ENCODE results near the gene LEMD3. TPM values are rescaled to one million over a fixed set of nuclear protein-coding genes. Genes with fewer than 3 reads are reported as not detected.
A peak's percentile ranks its signal among the peaks of the same experiment; 100 is the strongest.

LEMD3 gene
- 42.9 TPM for total RNA-seq (ENCODE audit: insufficient read depth, low replicate concordance)

DNA sequence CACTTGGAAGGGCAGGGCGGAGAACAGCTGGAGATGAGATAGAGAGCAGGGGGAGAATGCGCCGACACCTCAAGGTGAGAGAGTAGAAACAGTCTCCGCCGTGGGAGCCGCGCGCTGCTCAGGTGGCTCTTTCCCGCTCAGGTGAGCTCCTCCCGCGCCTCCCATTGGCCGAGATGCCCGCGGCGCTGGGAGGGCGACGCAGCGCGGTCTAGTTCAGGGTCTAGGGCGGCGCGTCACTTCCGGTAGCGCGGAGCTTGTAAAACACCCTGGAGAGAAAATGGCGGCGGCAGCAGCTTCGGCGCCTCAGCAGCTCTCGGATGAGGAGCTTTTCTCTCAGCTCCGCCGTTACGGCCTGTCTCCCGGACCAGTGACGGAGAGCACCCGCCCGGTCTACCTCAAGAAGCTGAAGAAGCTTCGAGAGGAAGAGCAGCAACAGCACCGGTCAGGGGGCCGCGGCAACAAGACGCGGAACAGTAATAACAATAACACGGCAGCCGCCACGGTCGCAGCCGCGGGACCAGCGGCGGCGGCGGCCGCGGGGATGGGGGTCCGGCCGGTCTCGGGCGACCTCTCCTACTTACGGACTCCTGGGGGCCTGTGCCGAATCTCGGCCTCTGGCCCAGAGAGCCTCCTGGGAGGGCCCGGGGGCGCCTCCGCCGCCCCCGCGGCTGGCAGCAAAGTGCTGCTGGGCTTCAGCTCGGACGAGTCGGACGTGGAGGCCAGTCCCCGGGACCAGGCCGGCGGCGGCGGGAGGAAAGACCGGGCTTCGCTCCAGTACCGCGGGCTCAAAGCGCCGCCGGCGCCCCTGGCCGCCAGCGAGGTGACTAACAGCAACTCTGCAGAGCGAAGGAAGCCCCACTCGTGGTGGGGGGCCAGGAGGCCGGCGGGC, at the start of gene LEMD3:
LEMD3 (plus strand) TSS at position 264 of the 889 bp plus-strand sequence; CDS start at position 278, 14 bp downstream.
- DNase-seq (ENCODE audit: low spot score), result peak; percentile 97

DNA sequence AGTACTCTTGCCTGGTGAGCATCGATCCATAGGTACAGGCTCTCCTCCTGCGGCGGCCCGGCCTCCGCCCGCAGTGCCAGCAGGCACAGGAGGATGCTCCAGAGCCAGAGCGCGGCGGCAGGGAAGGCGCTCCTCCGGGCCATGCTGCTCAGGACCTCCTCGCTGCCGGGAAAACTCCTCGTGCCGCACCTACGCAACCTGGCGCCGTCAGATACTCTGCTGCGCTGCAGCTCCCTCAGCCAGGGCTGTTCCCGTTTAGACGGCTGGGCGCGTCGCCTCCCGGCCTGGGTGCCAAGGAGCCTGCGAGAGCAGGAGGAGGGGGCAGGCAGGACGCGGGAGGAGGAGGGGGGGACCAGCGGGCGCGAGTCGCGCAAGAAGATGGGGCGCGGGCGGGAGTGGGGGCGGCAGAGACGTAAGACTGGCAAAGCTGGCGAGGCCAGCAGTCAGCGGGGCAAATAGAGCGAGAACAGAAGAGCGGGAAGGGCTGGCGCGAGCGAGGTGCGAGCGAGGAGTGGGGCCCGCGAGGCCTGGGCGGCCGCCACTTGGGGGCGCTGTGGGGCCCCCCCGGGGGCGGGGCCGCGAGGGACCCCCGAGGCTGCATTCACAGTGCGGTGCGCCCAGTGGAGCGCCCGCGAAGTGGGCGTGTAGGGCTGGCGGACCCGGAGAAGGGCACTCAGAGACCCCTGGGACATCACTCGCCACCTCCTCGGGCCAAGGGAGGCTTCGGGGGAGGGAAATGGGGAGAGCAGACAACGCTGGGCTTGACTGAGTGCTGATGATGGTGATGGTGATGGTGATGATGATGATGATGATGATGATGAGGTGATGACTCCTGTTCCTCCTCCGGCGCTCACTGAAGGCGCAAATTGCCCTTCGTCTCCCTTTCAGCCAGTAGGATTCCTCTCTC, 48.1 kb upstream of the LEMD3 start, which contains the start of gene WIF1:
WIF1 (minus strand) TSS at position 257 of the 907 bp plus-strand sequence; CDS start at position 143, 114 bp downstream.
- peak; percentile 37 for DNase-seq (ENCODE audit: low spot score)

DNA sequence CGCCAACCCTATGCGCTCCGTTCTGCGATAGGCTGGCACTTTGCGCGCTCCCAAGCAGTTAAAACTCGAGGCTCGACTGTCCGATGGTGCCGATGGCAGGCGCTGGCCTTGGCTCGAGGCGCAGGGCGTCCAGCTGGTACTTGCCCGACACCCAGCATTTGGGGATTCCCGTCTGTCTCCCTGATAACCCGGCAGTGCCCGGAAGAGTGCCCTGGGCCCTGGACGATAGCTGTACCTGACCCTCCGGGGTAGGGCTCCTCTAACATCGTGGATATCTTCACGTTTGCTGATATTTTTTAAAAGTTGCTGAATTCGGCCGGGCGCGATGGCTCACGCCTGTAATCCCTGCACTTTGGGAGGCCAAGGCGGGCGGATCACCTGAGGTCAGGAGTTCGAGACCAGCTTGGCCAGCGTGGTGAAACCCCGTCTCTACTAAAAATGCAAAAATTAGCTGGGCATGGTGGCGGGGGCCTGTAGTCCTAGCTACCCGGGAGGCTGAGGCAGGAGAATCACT, 47.4 kb upstream of the LEMD3 start:
- no peak for DNase-seq (ENCODE audit: low spot score)

DNA sequence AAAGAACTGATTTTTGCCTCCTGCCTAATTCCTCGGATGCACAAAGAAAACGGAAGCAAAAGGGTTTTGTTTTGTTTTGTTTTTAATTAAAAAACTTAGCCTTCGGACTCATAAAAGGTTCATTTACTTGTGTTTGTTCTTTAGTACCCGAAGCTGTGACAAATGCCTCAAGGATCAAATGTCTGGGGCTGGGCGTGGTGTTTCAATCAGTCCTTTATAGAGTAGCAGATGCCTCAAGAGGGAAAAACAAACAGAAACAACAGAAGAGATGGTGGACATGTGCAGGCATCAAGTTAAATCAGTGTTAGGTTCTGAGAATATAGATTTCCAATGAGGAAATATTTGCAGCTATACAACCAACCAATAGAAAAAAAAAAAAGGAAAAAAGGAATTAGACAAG, 46.7 kb upstream of the LEMD3 start:
- no peak for DNase-seq (ENCODE audit: low spot score)

DNA sequence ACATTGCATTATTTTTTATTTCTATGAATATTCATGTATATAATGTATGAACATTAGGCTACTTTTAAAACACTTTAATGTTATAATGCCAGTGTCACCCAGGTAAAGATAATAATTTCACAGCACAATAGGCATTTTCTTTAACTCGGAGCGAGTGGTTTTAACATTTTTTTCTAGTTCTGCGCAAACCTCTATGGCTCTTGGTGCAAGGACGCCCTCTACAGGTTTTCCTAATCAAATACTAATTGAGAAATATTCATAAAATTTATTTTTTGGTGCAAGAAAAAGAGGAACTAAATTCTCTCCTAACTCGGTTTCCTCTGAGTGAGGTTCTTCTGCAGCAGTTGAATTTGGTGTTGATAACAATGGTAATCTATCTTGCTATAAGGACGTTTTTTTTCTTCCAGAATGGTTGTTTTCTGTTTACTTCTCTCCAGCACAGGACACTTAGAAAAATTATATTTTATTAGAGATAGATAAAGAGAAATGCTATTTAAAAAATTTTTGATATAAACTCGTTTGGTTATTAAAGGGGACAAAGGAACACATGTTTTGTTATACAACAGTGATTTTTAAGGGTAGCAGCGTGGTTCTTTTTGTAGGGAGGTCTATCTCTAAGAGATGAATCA, 45.8 kb upstream of the LEMD3 start:
- DNase-seq (ENCODE audit: low spot score), result no peak

DNA sequence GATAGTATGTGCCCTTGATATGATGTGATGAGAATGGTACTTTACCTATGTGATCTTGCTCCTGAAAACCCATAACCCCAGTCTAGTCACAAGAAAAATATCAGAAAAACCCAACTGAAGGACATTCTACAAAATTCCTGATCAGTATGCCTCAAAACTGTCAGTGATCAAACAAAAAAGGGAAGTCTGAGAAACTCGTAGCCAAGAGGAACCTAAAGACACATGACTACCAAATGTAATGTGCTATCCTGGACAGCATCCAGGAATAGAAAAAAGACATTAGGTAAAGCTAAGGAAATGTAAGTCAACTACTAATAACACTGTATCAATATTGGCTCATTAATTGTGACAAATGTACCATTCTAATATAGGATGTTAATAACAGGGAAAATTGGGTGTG, 44.1 kb upstream of the LEMD3 start:
- DNase-seq (ENCODE audit: low spot score), result no peak

DNA sequence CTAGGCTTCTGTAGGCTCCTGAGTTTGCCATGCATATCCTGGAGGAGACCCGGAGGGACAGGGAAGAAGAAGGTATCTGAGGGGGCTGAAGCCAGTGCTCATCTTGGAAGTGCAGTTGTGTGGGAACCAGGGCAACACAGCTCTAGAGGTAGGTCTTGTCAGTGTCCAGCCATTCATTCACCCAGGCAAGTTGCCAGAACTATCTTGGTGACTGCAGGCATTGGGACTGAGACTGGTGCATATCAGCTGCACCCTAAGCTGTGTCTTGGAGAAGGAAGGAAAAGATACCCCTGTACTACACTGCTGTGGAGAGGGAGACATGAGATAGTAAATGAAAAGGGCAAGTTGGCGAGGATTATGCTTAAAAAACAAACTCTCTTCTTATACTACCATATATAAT, 43.4 kb upstream of the LEMD3 start:
- DNase-seq (ENCODE audit: low spot score), result no peak

DNA sequence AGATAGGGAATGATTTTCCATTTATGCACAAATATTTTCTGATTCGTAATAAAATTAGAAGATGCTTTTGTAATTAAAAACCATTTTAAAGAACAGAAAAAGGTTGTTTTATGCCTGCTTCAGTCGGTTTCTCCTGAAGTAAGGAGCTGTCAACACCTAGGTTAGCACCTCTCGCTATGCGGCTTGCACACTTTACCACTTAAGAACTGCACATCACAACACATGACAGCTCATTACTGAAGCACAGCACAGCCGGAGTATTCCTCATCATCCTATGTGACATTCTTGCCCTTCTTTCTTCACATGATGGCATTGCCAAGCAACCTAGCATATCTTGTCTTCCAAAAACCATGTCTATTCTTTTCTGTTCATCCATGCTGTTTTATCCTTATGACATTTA, 42.9 kb upstream of the LEMD3 start:
- DNase-seq (ENCODE audit: low spot score), result no peak

DNA sequence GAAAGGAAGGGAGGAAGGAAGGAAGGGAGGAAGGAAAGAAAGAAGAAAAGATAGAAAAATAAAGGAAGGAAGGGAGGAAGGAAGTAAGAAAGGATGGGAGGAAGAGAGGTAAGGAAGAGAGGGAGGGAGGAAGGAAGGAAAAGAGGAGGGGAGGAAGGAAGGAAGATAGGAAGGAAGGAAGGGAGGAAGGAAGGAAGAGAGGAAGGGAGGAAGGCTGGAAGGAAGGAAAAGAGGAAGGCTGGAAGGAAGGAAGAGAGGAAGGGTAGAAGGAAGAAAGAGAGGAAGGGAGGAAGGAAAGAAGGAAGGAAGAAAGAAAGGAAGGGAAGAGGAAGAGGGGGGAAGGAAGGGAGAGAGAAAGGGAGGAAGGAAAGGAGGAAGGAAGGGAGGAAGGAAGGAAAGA, 35.5 kb upstream of the LEMD3 start:
- DNase-seq (ENCODE audit: low spot score), result no peak

DNA sequence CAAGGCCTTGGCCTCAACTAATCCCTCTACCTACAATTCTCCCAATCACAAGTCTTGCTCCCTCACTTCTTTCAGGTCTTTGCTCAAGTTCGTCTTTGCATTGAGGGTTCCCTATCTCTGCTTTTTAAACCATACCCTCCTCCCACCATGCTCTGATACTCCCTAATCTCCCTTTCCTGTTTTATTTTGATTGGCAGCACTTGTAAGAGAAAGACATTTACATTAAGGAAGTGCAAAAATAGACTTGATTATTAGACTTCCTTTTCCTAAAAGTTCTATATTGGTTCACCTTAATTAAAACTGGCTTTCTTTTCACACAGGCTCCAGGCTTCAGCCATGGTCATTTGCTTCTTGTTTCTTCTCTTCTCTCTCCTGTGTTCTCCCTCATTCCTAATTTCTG, 30.0 kb upstream of the LEMD3 start:
- DNase-seq (ENCODE audit: low spot score), result no peak

DNA sequence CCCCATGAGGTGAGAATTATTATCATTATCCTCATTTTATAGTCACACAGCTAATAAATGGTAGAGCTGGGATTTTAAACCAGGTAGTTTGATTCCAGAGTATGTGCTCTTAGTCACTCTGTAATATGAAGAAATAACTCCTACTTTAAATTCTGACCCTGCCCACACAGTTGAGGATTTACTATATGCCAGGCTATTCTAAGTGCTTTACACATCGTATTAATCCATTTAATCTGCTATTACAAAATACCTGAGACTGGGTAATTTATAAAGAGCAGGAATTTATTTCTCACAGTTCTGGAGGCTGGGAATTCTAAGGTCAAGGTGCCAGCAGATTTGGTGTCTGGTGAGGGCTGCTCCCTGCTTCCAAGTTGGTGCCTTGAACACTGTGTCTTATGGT, 28.6 kb upstream of the LEMD3 start:
- DNase-seq (ENCODE audit: low spot score), result no peak

DNA sequence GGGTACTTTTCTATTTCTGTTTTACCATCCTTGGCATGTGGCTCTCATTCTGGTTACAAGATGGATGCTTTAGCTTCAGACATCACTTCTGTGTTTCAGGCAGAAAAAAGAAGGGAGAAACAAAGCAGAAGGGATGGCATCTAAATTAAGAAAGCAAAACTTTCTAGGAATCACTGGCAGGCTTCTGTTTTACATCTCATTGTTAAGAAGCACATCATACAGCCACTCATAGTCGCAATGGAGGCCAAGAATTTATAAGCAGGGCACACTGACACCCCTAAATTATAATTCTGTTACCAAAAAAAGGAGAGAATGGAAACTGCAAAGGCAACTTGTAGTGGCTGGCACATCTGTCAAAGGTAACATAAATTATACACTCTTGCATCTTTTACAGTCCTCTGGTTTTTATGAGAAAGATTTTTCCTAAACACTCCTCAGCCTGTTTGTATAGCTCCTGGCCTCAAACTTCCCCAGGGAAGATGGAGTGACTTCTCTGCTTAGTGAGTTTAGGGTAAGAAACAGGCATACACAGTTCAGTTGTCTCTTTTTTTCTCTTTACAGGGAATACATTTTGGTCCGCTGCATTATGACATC, 22.0 kb upstream of the LEMD3 start:
- no peak for DNase-seq (ENCODE audit: low spot score)

DNA sequence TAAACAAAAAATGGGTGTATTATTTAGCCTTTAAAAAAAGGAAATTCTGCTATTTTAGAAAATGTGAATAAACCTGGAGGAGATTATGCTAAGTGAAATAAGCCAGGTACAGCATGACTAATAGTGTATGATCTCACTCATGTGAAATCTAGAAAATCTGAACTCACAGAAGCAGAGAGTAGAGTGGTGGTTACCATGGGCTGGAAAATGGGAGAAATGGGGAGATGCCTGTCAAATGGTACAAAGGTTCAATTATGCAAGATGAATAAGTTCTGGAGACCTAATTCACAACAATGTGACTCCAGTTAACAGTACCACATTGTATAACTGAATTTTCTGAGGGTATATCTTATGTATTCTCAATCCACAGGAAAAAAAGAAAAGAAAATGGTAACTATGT, 17.4 kb upstream of the LEMD3 start:
- no peak for DNase-seq (ENCODE audit: low spot score)

DNA sequence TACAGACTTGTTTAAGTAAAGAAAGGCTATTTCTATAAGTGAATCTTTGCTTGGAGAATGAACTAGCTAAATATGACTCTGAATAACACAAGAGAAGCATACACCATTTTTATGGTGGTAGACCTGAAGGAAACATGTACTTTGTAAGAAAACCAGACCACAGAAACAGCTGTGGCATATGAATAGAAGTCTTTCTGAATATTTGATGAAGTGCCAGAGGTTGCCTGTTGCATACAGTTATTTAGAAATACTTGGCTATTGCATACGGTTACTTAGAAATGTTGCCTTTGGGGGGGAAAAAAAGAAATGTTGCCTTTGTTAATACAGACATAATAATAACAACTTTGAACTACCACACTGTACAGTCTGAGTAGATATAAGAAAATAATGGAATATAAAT, 16.8 kb upstream of the LEMD3 start:
- DNase-seq (ENCODE audit: low spot score), result no peak

DNA sequence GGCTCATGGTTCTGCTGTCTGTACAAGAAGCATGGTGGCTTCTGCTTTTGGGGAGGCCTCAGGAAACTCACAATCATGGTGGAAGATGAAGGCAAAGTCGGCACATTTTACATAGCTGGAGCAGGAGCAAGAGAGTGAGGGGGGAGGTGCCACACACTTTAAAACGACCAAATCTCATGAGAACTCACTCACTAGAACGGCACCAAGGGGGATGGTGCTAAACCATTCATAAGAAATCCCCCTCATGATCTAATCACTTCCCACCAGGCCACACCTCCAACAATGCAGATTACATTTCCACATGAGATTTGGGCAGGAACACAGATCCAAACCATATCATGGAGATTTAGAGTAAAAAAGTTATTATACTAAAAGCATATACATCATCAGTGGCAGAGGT, 13.6 kb upstream of the LEMD3 start:
- DNase-seq (ENCODE audit: low spot score), result no peak

DNA sequence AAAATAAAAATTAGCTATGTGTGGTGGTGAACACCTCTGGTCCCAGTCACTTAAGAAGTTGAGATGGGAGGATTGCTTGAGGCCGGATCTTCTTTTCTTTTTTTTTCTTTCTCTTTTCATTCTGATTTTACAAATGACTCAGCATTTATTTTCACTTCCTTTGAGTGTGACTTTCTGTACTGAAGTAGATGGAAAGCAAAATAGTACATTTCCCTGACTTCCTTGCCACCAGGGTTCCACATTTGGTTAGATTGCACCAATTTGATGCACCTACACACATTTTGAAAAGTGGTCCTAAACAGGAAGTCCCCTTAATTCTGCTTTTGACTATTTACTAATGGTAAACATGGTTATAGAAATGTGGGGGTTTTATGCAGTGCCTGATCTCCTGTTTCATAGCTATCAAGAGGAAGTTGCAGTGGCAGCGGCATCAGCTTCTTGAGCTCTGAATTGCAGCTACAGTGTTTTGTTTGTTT, 13.0 kb upstream of the LEMD3 start:
- DNase-seq (ENCODE audit: low spot score), result no peak

DNA sequence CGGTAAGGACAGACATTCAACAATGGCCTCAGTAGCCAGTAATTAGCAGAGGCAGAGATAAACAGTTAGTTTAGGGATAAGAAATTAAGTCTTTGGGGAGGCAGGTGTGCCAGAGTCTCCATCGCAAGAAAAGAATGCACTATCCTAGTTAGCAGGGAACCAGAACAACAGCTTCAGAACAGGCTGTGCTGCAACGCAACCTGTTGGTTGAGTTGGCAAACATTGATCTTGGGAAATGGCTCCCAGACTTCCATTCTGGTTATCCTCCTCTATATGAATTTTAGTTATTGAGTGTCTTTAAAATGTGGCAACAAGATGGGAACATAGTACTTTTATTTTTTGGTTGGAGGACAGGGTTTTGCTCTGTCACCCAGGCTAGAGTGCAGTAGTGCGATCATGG, 12.3 kb upstream of the LEMD3 start:
- no peak for DNase-seq (ENCODE audit: low spot score)

DNA sequence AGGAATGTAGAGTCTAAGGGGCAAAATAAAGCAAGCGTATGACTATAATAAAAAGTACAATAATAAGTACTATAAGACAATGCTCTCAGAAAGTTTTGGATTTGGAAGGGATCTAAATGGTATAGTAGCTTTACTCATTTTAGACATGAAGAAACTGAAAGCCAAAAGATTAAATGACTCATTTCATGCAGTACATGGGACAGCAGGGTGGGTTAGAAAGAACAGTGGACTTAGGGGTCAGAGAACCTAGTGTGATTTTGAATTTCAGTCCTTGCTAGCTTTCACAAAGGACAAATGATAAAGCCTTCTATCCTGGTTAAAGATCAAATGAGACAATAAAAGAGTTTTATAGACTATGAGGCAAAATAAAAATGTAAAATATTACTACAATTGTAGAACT, 6.8 kb upstream of the LEMD3 start:
- DNase-seq (ENCODE audit: low spot score), result no peak

DNA sequence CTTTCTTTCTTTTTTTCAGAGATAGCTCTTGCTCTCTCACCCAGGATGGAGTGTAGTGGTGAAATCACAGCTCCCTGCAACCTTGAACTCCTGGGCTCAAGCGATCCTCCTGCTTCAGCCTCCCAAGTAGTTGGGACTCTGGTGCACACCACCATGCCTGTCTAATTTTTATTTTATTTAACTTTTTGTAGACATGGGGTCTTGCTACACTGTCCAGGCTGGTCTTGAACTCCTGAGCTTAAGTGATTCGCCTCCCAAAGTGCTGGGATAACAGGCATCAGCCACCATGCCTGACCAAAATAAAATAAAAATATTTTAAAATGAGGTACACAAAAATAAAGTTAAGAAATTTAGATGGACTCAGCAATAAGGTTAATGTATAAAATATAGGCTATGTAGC, 5.1 kb upstream of the LEMD3 start:
- DNase-seq (ENCODE audit: low spot score), result no peak

DNA sequence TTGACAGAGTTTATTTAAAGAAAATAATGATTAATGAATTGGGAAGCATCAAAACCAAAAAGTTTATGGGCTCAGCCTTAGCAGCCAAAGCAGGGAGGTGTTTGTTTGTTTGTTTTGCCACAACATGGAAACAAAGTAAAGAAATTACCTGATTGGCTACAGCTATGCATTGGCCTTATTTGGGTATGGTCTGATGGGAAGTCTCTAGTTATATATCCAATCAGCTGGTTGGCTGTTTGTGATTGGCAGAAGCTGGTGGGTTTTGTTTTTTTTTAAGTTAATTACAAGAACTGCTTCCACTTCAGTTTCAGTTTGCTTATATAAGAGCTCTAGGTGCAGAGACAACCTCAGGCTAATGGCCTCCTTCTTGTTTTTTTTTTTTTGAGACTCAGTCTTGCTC, 4.6 kb upstream of the LEMD3 start:
- no peak for DNase-seq (ENCODE audit: low spot score)

DNA sequence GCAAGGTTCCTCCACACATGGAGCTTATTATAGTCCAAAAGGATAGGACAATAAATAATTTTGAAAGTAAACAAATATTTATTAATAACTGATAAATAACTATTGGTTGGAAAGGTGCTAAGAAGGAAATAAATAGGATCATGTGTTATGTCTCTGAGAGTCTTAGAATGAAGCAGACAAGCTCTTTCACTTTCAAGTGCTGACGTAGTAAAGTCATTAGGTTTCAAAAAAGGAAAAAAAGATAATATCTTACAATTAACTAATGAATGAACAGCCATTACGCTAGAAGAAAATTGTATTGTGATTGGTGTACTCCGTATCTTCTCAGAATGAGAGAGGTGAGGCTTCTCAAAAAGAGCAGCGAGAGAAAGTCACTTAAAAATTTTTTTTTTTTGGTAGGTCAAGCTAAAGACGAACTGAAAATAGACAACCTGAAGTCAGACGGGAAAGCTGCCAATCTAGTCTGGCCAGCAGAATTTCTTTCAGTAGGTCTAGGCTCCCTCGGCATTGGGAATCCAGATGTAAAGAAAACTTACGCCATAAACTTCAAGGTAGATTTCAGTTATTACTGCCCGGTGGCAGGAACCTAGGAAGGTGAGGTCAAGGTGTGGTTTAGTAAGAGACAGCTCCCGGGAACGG, 583 bp upstream of the LEMD3 start:
- no peak for DNase-seq (ENCODE audit: low spot score)

All from umbilical cord (tissue), 2 donors.